ENCODE data around the gene DCAF8.

The DCAF8 gene

DNA sequence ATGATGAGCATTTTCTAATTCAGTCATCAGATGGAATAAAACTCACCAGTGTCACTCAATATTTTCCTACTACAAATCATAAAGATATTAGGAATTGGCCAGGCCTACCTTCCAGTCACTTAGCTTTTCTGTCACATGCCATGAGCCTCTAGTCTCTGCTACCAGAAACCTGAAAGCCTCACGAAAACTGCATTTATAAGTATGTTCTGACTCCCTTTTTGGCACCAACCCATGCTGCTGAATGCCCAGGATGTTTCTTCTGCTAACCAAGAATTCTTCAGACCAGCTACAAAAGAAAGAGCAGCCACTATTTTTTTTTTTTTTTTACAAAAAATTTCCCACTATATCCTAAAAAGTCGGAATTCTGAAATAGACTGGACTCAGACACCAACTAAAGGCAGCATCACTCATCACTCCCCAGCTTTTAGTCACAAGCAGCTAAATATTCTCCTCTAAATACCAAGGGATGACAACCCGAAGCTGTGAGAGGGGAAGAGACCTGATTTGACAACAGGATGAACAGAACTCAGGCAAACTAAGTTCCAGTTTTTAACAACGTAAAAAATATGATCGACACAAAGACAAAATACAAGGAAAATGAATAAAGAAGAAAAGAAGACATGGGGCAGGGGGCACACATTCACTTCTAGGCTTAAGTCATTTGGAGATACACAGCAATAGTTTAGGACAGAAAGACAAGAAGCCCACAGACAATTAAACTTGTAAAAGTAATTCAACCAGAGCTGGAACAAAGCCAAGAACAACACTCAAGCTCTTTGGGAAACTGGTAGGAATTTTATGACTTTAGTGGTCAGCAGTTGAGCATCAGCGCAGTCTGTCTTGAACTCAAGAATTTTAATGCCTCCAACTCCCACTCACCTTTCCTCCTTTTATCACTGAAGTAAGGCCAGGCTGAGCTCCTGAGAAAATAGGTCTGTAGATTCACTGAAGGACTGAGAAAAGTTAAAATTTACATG, 1.7 kb downstream of the DCAF8 start:
- DNase-seq = no peak

DNA sequence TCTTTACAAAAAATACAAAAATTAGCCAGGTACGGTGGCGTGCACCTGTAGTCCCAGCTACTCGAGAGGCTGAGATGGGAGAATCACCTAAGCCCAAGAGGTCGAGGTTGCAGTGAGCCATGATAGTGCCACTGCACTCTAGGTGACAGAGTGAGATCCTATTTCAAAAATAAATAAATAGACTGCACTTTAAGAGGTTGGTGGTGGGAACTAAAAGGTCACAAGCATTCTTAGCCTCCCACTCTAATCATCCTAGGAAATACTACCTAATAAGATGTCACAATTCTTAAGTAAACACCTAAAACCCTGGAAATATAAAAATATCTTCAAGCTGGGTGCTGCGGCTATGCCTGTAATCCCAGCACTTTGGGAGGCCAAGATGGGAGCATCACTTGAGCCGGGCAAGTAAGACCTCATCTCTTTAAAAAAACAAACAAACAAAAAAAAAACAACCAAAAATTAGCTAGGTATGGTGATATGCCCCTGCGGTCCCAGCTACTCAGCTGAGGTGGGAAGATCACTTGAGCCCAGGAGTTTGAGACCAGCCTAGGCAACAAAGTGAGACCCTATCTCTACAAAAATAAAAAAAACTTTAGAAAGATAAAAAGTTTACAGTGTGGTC, 4.1 kb downstream of the DCAF8 start:
- DNase-seq = no peak

DNA sequence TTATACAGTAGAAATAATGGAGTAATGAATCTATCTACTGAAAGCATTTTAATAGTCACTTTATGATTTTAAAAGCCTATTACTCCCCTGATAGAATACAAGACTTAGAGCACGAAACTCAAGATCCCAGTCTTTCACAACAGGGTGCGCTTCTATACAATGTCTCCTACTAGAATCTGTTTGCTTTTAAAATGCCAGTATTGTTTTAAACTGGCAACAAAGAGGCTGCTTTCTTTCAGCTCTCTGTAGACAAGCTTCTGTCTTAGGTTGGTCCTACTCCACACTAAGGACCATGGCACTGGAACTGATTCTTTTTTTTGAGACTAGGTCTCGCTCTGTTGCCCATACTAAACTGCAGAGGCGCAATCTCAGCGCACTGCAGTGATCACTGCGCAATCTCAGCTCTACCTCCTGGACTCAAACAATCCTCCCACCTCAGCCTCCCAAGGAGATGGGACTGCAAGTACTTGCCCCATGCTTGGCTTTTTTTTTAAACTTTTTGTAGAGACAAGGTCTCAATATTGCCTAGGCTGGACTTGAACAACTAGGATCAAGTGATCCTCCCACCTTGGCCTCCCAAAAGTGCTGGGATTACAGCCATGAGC, 4.8 kb downstream of the DCAF8 start:
- no peak for DNase-seq

DNA sequence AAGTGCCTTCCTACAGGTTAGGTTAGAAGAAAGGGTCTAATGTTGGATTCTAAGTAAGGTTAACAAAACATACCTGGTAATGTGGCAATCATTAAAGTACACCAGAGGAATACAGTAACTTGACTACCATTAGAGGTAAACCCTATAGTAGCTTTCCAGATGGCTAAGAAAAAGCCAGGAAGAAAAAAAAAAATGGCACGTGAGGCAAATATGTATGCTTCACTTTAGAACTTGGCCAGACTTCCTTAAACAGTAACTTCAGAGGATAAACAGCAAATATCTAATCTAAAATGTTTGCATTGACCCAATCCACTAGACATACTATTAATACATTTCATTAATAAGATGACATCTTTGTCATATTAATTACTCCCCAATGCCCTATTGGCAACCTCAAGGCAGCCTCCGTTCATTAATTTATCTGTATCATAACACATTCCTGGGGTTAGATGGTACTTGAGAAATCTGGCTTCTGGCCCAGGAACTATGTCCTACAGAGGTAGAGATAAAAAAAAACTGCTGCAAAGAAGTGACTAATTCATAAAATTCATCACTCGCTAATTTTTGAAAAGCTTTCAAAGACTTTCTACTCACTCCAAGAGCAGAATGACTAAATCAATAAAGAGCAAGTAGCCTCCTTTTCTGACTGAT, 5.8 kb downstream of the DCAF8 start:
- DNase-seq = no peak

DNA sequence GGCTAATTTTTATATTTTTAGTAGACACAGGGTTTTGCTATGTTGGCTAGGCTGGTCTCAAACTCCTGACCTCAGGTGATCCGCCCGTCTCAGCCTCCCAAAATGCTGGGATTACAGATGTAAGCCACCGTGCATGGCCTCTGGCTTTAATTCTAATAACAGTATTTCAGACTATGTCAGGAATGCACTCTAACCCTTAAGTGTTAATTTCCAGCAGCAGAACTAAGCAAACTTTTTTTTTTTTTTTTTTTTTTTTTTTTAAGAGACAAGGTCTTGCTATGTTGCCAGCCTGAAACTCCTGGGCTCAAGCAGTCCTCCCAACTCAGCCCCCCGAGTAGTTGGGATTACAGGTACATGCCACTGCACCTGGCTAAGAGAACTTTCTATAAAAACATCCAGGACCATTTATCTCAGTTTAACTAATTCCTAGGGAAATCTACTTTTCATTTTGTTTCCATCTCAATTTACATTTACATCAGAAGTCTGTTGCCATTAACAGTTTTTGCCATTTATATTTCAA, 6.5 kb downstream of the DCAF8 start:
- DNase-seq = no peak

DNA sequence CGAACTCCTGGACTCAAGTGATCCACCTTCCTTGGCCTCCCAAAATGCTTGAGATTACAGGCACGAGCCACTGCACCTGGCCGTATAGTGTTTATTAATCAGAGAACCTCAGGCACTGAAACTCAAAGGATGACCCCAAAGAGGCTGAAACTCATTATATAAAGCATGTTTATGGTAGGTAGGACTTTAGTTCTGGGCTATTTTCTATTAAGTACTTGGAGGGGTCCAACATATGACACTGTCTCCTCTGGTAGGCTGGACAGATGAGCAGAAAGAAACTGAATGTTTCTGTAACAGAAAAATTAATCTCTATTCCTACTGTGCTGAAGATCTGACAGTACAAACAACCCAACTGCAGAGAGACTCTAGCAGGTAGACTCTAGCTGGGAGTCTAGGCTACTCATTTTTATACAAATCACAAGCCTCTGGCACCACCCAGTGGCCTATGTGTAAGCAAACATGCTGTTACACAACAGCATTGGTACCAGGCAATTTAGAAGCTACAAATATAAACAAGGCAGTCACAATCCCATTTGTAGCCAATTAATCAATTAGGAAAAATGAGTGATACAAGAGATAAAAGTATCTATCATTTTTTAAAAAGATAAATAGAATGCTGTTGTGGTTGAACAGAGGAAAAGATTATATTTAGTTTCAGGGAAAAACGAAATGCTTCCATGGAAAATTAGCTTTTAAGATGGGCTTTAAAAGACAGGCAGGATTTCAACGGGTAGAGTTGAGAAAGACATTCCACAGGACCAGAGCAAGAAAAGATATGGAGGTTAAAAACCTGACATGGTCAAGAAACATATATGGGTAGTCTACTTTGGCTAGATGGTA, 10.4 kb downstream of the DCAF8 start:
- peak; percentile 57 to 62 for DNase-seq

DNA sequence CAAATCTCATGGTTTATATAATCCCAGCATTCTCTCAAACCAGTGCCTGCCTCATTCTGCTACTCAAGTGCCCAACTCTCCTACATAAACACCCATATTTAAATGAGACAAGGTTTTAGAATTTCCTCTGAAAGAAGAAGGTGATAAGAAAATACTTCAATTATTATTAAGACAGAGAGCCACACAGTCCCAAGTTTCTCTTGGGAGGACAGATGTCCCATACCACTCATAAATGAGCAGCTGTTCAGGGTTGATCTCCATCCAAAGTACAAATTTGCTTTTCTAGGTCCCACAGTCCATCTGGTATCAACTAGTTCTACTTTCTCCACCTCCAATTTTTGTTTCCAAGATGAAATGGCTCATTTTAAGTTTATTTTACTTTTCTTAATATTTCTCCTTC, 11.3 kb downstream of the DCAF8 start:
- DNase-seq = no peak

DNA sequence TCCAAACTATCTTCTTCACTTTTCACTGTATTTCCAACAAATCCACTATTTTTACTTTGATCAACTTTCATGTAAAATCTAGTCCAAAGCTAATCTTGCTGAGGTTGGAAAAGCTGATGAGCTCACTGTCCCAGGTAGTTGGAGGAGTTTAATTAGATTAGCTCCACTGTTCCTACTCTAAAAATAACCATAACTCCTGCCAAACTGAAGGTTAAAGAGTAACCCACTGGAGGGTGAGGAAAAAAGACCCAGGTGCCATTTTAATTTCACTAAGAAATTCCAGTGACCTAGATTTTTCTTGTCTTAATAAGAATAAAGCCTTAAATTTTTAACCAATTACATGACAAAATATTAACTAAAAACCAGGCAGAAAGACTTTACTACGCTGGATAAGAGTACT, 15.3 kb downstream of the DCAF8 start:
- DNase-seq = no peak

DNA sequence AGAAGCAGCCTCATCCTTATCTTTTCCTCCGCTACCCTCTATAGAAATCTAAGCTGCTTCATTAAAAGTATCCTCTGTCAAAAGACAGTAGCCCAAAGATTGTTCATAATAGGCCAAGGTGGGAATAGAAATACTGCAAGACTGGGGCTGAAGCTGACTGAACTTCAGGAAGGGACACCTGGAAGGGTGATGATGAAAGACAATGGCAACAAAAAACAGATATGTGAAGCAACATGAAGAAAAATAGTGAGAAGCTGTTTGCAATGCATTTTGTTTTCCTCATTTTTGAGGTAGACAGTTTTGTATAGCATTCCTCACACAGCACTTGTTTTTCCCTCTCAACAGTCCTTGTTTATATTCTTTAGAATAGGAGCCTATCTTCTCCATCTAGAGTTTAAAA, 16.9 kb downstream of the DCAF8 start:
- DNase-seq = no peak

DNA sequence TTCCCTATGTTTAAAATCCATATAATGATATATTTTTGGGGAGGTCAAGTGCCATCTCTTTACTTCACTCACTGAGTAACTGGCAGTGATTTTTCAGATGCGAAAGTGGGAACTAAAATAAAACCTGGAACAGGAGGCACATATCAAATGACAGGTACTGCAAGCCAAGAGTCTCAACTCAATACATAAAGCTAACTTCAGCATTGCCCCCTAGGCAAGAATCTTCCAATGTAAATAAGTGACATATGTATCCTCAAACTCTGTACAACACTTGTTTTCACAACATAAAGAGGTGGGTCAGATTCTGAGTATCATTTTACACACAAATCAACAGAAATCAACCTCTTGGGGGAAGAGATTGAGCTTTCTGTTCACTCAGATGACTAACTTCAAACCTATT, 18.1 kb downstream of the DCAF8 start:
- DNase-seq = no peak

DNA sequence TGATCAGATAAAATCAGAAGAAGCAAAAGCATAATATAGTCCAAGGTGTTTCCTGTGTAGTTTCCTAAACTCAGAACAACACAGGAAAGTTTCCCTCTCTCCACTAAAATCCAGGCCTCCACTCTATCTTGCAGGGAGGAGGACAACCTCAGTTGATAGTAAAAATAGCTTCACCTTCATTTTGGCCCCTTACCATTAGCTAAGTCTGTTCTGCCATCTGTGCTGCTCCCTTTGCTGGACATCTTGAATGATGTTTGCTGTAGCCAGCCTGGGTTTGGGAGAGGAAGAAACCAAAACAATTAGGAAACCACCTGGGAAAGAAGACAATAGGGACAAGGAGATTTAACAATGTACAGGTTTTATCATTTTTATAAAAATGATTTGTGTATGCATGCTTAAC, 18.6 kb downstream of the DCAF8 start:
- no peak for DNase-seq

DNA sequence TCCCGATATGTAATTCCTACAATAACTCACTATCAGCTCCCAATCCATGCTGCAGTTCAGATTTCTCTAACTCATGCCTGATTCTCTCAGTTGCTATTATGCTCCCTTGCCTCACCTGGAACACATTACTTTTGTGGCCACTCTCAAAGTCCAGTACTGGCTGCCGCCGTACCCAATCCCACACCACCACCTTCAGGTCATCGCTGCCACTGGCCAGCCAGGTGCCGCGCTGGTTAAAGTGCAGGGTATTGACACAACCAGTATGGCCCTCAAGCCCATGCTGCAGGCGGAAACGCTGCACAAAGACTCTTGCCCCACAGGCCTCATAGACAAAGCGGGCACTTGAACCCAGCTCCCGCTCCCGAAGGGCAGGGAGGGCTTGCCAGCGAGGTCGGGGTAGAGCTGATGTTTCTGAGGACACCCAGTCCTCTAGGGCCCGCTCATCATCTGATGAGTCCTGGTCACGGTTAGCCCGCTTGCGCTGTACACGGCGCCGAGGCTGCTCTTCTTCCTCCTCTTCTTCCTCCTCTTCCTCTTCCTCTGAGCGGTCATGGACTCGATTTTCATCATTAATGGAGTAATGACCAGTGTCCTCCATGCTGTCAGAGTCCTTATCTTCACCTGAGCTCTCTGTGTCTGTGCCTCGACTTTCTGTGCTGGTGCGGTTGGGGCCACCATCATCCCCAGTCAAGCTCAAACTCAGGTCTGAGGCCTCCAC, 22.6 kb downstream of the DCAF8 start:
- no peak for DNase-seq

DNA sequence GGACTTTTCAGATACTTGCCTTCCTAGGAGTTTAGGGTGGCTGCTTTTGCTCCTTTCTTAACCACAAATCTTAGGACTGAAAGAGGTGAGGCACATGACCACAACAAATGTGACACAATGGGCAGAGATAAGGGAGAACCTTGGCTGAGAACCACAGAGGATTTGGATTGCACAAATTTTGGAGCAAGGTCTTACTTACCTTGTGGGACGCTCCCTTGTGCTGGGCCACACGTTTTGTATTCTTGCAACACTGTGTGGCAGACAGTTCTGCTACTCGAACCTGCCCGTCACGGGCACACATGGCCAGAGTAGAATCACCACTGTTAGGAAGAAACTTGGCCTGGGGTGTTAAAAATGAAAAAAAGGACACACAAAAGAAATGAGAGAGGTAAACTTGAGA, 23.9 kb downstream of the DCAF8 start:
- DNase-seq = no peak

DNA sequence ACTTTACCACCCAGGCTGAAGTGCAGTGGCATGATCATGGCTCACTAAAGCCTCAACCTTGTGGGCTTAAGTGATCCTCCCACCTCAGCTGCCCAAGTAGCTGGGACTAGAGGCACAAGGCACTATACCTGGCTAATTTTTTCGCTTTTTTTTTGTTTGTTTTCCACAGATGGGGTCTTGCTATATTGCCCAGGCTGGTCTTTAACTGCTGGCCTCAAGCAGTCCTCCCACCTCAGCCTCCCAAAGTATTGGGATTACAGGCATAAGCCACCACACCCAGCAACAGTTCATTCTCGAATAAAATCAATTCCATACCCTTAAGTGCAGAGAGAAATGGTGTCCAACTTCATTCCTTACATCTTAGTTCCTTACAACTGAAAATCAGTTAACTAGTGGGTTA, 24.8 kb downstream of the DCAF8 start:
- DNase-seq = no peak

DNA sequence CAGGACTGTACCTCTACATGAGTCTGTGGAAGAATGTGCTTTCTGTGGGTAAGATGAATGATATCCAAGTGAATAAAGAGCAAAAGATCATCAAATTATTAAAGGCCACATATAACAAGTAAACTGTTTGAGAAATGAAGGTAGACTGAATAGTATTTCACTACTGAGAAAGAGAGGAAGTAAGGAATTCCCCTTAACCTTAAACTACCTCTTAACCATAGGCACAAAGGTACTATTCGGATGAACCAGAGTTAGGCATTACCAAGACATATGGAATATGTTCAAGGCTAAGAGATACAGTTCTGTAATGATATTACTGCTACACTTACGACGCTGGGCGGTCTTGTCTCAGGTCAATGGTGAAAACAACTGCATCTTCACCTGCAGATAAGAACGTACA, 25.5 kb downstream of the DCAF8 start:
- DNase-seq = no peak

DNA sequence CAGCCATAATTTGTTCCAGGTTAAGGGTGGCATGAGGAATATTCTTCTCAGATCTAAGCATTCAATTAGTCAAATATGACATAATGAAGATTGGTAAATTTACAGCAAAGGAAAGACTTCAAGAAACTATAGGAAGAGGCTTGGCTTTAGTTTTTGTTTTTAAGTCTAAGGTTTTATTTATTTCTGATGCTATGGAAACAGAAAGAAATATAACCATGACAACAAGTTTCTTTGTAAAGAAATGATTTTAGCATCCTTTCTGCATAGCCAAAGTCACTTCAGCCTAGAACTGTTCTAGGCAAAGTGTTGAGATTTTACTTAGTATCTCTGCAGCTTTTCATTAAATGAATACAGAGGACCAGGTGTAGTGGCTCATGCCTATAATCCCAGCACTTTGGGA, 29.4 kb downstream of the DCAF8 start:
- no peak for DNase-seq

DNA sequence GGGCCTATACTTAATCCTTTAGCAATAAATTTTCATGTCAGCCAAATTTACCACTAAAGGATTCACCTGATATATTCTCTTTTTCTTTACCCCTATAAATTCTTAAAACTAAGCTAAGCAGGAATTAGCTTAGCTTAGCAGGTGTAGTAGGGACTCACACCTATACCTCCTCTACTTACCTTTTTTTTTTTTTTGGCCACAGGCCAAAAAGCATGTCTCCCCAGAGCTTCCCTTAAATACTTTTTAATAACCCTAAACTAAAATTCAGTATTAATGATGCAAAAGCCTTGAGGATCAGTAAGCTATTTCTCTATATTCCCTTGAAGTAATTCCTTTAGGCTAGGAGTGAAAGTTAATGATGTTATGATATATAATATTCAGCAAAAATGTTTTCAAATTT, 33.9 kb downstream of the DCAF8 start:
- no peak for DNase-seq

DNA sequence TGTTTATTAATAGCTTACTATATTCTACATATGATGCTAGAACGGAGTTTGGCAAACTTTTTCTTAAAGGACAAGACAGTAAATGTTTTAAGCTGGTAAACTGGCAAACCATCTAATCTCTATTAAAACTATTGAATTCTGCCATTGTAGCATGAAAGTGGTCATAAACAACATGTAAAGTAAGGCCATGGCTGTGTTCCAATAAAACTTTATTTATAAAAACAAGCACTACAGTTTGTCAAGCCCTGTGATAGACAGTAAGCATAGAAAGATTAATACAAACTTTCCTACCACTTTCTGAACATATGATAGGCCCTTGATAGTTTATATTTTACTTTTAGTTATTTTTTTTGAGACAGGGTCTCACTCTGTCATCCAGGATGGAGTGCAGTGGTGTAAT, 34.8 kb downstream of the DCAF8 start:
- DNase-seq = no peak

DNA sequence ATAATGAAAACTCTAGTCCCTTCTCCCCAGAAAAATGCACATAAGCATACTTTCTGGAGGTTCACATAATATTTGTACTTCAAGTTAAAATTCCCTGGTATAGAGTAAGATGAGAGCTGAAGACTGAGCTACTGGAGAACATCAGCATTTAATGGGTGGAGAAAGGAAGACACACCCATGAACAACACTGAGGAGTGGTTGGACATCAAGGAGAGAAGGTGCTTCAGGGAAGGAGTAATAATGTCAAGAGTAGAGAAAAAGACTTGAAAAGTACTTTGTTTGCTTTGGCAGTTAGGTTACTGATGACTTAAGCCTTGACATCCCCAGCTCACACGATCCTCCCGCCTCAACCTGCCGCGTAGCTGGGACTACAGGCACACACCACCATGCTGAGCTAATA, 35.3 kb downstream of the DCAF8 start:
- no peak for DNase-seq

DNA sequence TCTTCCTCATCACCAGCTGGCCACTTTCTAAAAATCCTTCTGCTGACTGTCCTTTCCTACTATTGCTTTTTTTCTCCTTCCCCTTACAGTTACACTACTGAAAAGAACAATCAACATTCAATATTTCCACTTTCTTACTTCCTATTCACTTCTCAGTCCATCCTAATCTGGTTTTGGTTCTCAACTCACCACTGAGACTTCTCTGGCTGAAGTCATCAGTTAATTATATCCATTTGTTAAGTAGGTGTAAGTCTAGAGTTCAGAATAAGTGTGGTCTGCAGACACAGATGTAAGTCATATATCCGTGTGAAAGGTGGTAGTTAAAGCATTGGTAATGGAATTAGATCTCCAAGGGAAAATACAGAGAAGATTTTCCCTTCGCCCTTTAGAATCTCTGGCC, 35.7 kb downstream of the DCAF8 start:
- DNase-seq = no peak

DNA sequence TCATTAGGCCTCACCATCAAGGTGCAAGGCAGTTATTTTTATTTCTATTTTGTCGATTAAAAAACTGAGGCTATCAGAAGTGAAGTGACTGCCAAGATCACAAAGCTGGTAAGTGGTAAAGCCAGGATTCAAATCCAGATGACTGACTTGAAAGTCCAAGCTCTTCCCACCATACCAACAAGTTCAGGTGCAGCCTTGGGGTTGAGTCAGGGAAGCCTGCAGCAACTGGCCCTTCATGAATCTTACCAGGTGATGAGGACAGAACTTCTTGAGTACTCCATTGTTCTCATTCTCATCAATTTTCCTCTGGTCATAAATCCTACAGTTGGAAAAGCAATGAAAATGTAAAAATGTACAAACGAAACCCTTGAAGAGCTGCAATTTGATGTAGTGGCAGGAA, 37.0 kb downstream of the DCAF8 start:
- no peak for DNase-seq

DNA sequence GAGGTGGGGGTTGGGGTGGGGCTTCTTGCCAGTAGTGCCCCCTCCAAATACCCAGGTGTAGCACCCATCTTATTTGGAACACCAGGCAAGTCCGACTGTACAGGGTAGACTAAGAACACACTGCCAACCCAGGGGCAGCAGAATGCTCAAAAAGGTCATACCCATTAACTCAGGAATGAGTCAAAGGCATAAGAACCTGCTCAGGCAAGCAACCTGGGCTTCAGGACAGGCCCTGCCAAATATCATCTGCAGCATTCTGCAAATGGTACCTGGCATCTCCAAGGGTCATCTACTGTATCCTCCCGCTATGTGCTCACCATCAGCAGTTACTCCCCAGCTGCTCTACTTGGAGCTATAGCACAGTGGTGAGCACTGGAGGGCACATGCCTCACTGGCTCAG, 37.7 kb downstream of the DCAF8 start:
- no peak for DNase-seq

Measured in activated CD4-positive, alpha-beta T cell treated with anti-CD3 and anti-CD28 coated beads for 4 hours (primary cell).